Measurements from ENCODE around the gene SLC9C1. TPM values are rescaled to one million over a fixed set of nuclear protein-coding genes. Genes with fewer than 3 reads are reported as not detected.

The SLC9C1 gene
- polyA plus RNA-seq, 10 donors, result 0.11 to 1.2 (median 0.43) TPM

DNA sequence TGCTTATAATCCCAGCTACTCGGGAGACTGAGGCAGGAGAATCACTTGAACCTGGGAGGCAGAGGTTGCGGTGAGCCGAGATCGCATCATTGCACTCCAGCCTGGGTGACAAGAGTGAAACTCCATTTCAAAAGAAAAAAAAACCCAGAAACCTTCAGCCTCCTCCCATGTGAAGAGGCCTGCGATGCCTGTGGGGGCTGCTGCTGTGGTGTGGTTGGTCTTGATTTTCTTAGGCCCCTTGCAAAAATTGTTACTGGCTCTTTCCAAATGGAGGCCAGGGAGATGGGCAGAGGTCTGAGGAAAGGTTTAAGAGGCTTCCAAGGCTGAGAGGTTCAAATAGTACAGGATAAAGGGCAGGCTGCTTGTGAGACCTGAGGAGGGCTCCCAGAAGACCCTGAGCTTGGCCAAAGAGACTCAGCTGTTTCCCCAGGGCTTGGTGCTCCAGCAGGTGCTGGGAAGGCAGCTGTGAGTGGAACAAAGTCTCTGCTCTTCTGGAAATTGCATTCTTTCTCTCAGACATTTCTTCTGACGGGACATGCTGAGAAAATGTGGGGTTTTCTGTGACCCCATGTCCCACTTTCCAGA, 179.3 kb downstream of the SLC9C1 start:
- DNase-seq, result no peak

DNA sequence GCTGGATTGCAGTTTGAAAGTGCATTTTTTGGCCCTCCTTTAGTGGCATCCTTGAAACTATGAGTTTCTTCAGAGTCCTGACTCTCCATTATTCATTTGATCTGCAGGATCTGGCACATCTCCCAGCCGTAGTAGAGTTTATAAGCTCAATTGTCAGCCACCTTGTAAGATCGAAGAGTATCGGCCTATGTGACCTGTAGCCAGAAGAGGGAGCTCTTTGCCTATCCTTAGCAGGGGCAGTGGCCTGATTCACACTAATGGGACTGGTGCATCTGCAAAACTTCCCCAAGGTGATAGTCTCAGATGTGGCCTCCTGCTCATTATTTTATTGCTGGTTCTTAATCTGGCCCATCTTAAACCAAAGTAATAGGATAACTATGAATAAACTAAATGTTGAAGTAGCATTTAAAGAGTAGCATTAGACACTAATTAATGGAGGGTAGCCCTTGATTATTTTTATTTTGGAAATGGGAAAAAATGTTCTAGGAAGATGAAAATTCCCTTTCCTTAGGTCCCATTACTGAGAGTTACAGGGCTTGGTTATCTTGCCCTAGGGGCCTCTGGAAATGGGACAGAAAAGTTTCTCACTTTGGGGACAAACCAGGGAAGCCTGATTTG, 182.1 kb downstream of the SLC9C1 start:
- DNase-seq, result peak; percentile 54 to 71 (median 68)

GRCh38 chr3:112109322-112109721, 184.7 kb downstream of the SLC9C1 start:
- no peak for DNase-seq

DNA sequence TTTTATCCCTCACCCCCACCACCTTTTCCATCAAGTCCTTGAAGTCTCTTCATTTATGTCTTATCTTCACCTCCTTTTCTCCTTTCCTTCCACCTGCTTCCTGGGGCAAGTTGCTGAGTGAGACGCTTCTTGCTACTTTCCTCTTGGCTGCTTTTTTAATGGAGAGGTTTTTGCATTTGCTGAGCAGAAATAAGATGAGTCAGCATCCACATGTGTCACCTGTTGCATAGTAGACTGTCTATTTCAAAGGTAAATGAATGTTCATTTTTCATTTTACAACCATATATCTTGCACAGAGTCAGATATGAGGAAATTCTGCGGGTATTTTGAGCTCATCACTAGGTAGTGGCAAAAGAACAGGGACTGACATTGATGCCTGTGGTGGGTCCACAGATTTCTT, 189.2 kb downstream of the SLC9C1 start:
- DNase-seq, result no peak

DNA sequence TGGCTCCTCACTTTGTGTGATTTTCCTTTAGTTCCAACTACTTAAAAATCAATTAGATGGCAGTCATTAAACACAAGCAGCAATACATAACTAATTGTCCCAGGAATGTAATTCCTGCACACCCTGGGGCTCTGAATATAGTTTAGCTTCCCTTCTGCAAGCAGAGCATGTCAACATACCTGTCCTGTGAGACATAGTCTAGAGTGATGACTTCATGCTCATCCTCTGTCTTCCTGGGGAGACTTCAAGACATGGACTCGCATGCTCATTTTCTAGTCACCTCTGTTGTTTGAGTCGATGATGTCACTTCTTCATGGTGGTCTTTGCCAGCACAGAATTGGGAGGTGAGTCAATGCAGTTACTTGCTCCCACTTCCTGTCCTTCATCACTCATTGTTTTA, 192.1 kb downstream of the SLC9C1 start:
- DNase-seq, result peak in 1 of 3 donors; percentile 86

DNA sequence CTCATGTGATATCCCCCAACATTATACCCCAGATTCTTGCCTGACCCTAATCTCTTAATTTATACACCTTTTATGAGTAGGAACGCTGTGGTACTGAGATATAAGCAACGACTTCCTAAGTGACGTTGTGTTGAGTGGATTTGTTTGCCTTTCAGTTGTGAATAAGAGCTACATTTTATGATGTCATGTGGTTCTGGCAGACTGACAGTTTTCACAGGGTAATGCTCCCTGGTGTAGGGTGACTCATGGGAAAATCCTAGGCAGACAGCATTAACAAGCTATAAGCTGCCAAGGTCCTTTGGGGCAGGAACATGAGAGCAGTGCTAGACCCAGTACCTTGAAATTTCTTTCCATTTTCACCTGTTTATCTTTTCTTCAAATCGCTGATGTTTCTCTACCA, 196.6 kb downstream of the SLC9C1 start:
- peak in 1 of 3 donors; percentile 95 for DNase-seq

DNA sequence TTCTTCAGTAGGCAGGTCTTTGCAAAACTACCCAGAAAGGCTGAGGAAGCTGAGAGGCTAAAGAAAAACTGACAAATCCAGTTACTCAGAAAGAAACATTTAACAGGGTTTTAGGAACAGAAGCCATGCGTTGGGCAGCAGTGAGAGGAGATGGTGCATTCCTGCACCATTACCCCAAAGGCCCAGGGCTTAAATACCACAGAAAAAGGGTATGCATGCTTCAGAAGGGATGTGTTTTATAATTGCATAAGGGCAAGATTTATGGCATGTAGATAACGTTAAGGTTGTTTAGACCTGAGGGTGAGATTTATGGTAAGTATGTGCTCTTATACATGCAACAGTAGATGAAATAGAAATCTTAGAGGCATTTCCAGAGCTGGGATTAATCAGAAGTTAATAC, 197.8 kb downstream of the SLC9C1 start:
- DNase-seq, result no peak

GRCh38 chr3:112095731-112096130, 198.3 kb downstream of the SLC9C1 start:
- no peak for DNase-seq

GRCh38 chr3:112093180-112093522, 200.9 kb downstream of the SLC9C1 start:
- no peak for DNase-seq

- DNase-seq, result no peak
Observed at GRCh38 chr3:112092496-112093179, 201.4 kb downstream of the SLC9C1 start.

- DNase-seq, result no peak
Observed at GRCh38 chr3:112090887-112091586, 203.0 kb downstream of the SLC9C1 start.

Other genes starting within 250 kb of the SLC9C1 start
- 1 to 10 TPM; 3.3 to 6.0 (median 4.5) TPM for gene C3orf52, start 207.8 kb downstream of the SLC9C1 start, polyA plus RNA-seq (ENCODE audit: insufficient read length in 10 of 10)
- gene GCSAM, start 161.0 kb downstream of the SLC9C1 start, polyA plus RNA-seq (ENCODE audit: insufficient read length in 10 of 10), result 1 to 10 TPM in 6 of 10 donors, under 1 TPM in 4; 0.50 to 1.7 (median 1.3) TPM
- gene CD200, start 38.9 kb upstream of the SLC9C1 start, polyA plus RNA-seq (ENCODE audit: insufficient read length in 10 of 10), result 10 to 100 TPM; 12.3 to 17.4 (median 15.5) TPM
- under 1 TPM in 7 of 10 donors, not detected in 3; 0.07 to 0.76 (median 0.36) TPM for gene BTLA, start 205.3 kb upstream of the SLC9C1 start, polyA plus RNA-seq (ENCODE audit: insufficient read length in 10 of 10)